OCI-M2 (cell line): Measurements from ENCODE around the gene ZEB1.
"Not testable (repeated sequence)": the region's sequence is repeated elsewhere in the genome, so short reads cannot be mapped to it uniquely, and the experiment has no call there.

Source experiments
- DNase-seq: peaks from one replicate; lab custom pipeline; 2025; ENCODE audit not compliant: unreplicated experiment; lab: John Stamatoyannopoulos, UW

The ZEB1 gene

GRCh38 chr10:31362023-31362641 is 43.1 kb downstream of the ZEB1 start:
- DNase-seq, result no peak

- not testable (repeated sequence) for DNase-seq
Measured at GRCh38 chr10:31363696-31364095, 44.7 kb downstream of the ZEB1 start.

- not testable (repeated sequence) for DNase-seq
Measured at GRCh38 chr10:31364238-31364637, 45.2 kb downstream of the ZEB1 start.

GRCh38 chr10:31366703-31367102 is 47.7 kb downstream of the ZEB1 start:
- DNase-seq, result no peak

- DNase-seq, result no peak
Measured at GRCh38 chr10:31368724-31369123, 49.7 kb downstream of the ZEB1 start.

GRCh38 chr10:31372439-31372838 is 53.4 kb downstream of the ZEB1 start:
- DNase-seq, result no peak

GRCh38 chr10:31374146-31374696 is 55.2 kb downstream of the ZEB1 start:
- no peak for DNase-seq

- no peak for DNase-seq
Measured at GRCh38 chr10:31381171-31381570, 62.2 kb downstream of the ZEB1 start.

GRCh38 chr10:31381766-31382316 is 62.8 kb downstream of the ZEB1 start:
- no peak for DNase-seq

- DNase-seq, result no peak
Measured at GRCh38 chr10:31383810-31384588, 65.0 kb downstream of the ZEB1 start.

- DNase-seq, result no peak
Measured at GRCh38 chr10:31384589-31384949, 65.6 kb downstream of the ZEB1 start.

- DNase-seq, result no peak
Measured at GRCh38 chr10:31390804-31391203, 71.8 kb downstream of the ZEB1 start.

GRCh38 chr10:31393844-31394243 is 74.8 kb downstream of the ZEB1 start:
- no peak for DNase-seq

- DNase-seq, result no peak
Measured at GRCh38 chr10:31395695-31396094, 76.7 kb downstream of the ZEB1 start.

GRCh38 chr10:31396376-31396775 is 77.4 kb downstream of the ZEB1 start:
- no peak for DNase-seq

GRCh38 chr10:31397852-31398251 is 78.8 kb downstream of the ZEB1 start:
- no peak for DNase-seq

GRCh38 chr10:31399171-31399570 is 80.2 kb downstream of the ZEB1 start:
- no peak for DNase-seq

GRCh38 chr10:31399631-31400030 is 80.6 kb downstream of the ZEB1 start:
- no peak for DNase-seq

GRCh38 chr10:31401287-31401686 is 82.3 kb downstream of the ZEB1 start:
- no peak for DNase-seq

GRCh38 chr10:31404640-31405039 is 85.6 kb downstream of the ZEB1 start:
- DNase-seq, result no peak

- DNase-seq, result not testable (repeated sequence)
Measured at GRCh38 chr10:31405829-31406228, 86.8 kb downstream of the ZEB1 start.

GRCh38 chr10:31412397-31412796 is 93.4 kb downstream of the ZEB1 start:
- not testable (repeated sequence) for DNase-seq
